HG03432 (cell line): Measurements from ENCODE around the gene KLHL8.
A peak's percentile ranks its signal among the peaks of the same experiment; 100 is the strongest.

Experiments
- ATAC-seq: cut with Tn5 transposase; IDR thresholded peaks from one replicate; pipeline ENCODE4 v1.9.1; 2021; ENCODE audit warnings: mild to moderate bottlenecking, moderate library complexity; ENCODE audit not compliant: unreplicated experiment

KLHL8 gene

GRCh38 chr4:87220094-87220822 is at the start of gene KLHL8:
KLHL8 (minus strand) TSS chr4:87220618; CDS start chr4:87195539, 25,079 bp downstream.
- peak; percentile 92 for ATAC-seq

- no peak for ATAC-seq
Measured at GRCh38 chr4:87270144-87270543, 49.7 kb upstream of the KLHL8 start.

GRCh38 chr4:87268411-87268810 is 48.0 kb upstream of the KLHL8 start:
- no peak for ATAC-seq

GRCh38 chr4:87266986-87267385 is 46.6 kb upstream of the KLHL8 start:
- no peak for ATAC-seq

- no peak for ATAC-seq
Measured at GRCh38 chr4:87262886-87263285, 42.5 kb upstream of the KLHL8 start.

- ATAC-seq: no peak
Measured at GRCh38 chr4:87260477-87260876, 40.1 kb upstream of the KLHL8 start.

- no peak for ATAC-seq
Measured at GRCh38 chr4:87258677-87259076, 38.3 kb upstream of the KLHL8 start.

- ATAC-seq: no peak
Measured at GRCh38 chr4:87257523-87257922, 37.1 kb upstream of the KLHL8 start.

- no peak for ATAC-seq
Measured at GRCh38 chr4:87255755-87256154, 35.3 kb upstream of the KLHL8 start.

GRCh38 chr4:87251106-87251505 is 30.7 kb upstream of the KLHL8 start:
- no peak for ATAC-seq

GRCh38 chr4:87250294-87250693 is 29.9 kb upstream of the KLHL8 start:
- ATAC-seq: no peak

- ATAC-seq: no peak
Measured at GRCh38 chr4:87249332-87250019, 29.1 kb upstream of the KLHL8 start.

GRCh38 chr4:87243426-87244053 is 23.1 kb upstream of the KLHL8 start:
- no peak for ATAC-seq

GRCh38 chr4:87241336-87241735 is 20.9 kb upstream of the KLHL8 start:
- no peak for ATAC-seq

- no peak for ATAC-seq
Measured at GRCh38 chr4:87240341-87240740, 19.9 kb upstream of the KLHL8 start.

GRCh38 chr4:87239821-87240220 is 19.4 kb upstream of the KLHL8 start:
- no peak for ATAC-seq

- ATAC-seq: no peak
Measured at GRCh38 chr4:87239194-87239593, 18.8 kb upstream of the KLHL8 start.

GRCh38 chr4:87236861-87237260 is 16.4 kb upstream of the KLHL8 start:
- no peak for ATAC-seq

GRCh38 chr4:87235020-87235671 is 14.7 kb upstream of the KLHL8 start:
- no peak for ATAC-seq

- ATAC-seq: no peak
Measured at GRCh38 chr4:87232216-87232615, 11.8 kb upstream of the KLHL8 start.

GRCh38 chr4:87230806-87231205 is 10.4 kb upstream of the KLHL8 start:
- no peak for ATAC-seq

- ATAC-seq: no peak
Measured at GRCh38 chr4:87229979-87230378, 9.6 kb upstream of the KLHL8 start.
